HepG2 (cell line): Measurements from ENCODE around the gene AGAP1. TPM values are rescaled to one million over a fixed set of nuclear protein-coding genes. Genes with fewer than 3 reads are reported as not detected.

Experiments used
- ATAC-seq: fragments of 200-7000 bp; cut with Tn5 transposase; 3 replicates; pipeline ENCODE4 v1.9.1; 2020; ENCODE audit warnings: mild to moderate bottlenecking, moderate library complexity
- BruUV-seq: library from RNA; stranded (reverse); fragments of 400-500 nt; replicated peaks from 2 replicates; lab custom pipeline; 2021; lab: Mats Ljungman, UMichigan
- CTCF ChIA-PET: fragments of 300-600 bp; formaldehyde crosslinking; extraction: SDS; loops from one replicate; lab custom pipeline; 2021; ENCODE audit warnings: low total read pairs, inconsistent platforms, low intra/inter-chr PET ratio; lab: Yijun Ruan, JAX
- POLR2A ChIA-PET: fragments of 350-600 bp; sonication (Branson Sonifier 250); formaldehyde crosslinking; loops from one replicate; lab custom pipeline; 2020; ENCODE audit warnings: antibody characterized with exemption, inconsistent platforms; lab: Yijun Ruan, JAX
- DNase-seq: peaks from one replicate; pipeline ENCODE4 v3.0.0-alpha.2; 2015; ENCODE audit warnings: low spot score
- FAIRE-seq: peaks from 3 replicates; lab custom pipeline; 2011; peaks lifted over from hg19 to GRCh38; lab: Jason Lieb, UNC
- H2AFZ ChIP-seq: one replicate; pipeline ENCODE4 v1.6.1; 2011; ENCODE audit warnings: low read length, inconsistent platforms
- H3K27ac ChIP-seq: fragments of 300-600 bp; 3 replicates; pipeline ENCODE4 v1.8.0; 2011; ENCODE audit warnings: mixed run types, mild to moderate bottlenecking, mixed read lengths, low read length, inconsistent platforms; ENCODE audit not compliant: insufficient read depth; ENCODE audit errors: extremely low read length
- H3K27me3 ChIP-seq, 2 experiments: fragments of 200-600 bp in 1 of 2; 2 replicates in 1 of 2; 3 replicates in 1 of 2; pipeline versions ENCODE4 v1.6.0 to v1.8.0; 2011; ENCODE audit warnings: low read length in 2 of 2, mild to moderate bottlenecking in 2 of 2, moderate library complexity in 2 of 2, inconsistent platforms in 1 of 2; ENCODE audit not compliant: insufficient read depth in 2 of 2, control insufficient read depth in 1 of 2
- H3K36me3 ChIP-seq, 2 experiments: fragments of 200-600 bp in 1 of 2; replicated peaks in 1 of 2; 2 replicates in 1 of 2; 3 replicates in 1 of 2; pipeline versions ENCODE4 v1.5.1 to v1.8.0; 2011; ENCODE audit warnings: low read length in 2 of 2, inconsistent platforms in 1 of 2; ENCODE audit not compliant: insufficient read depth in 2 of 2, control insufficient read depth in 1 of 2
- H3K4me1 ChIP-seq: 2 replicates; pipeline ENCODE4 v1.5.1; 2012; ENCODE audit warnings: low read length, inconsistent platforms; ENCODE audit not compliant: insufficient read depth
- H3K4me2 ChIP-seq: 2 replicates; pipeline ENCODE4 v1.6.0; 2011; ENCODE audit warnings: low read depth, low read length, inconsistent platforms
- H3K4me3 ChIP-seq, 3 experiments: fragments of 200-600 bp in 1 of 3; sonication (generic), shearing (Covaris generic) in 1 of 3; replicated peaks in 1 of 3; 2 replicates each; pipeline ENCODE4 v1.5.1; 2011 to 2016; ENCODE audit warnings: low read length in 3 of 3, inconsistent platforms in 2 of 3, low read depth in 2 of 3, mild to moderate bottlenecking in 2 of 3, control low read depth in 1 of 3, mixed read lengths in 1 of 3; ENCODE audit not compliant: insufficient read depth in 1 of 3
- H3K79me2 ChIP-seq: one replicate; pipeline ENCODE4 v1.6.1; 2011; ENCODE audit warnings: low read length, inconsistent platforms; ENCODE audit not compliant: insufficient read depth
- H3K9ac ChIP-seq: 2 replicates; pipeline ENCODE4 v1.6.0; 2011; ENCODE audit warnings: mild to moderate bottlenecking, low read depth, low read length, inconsistent platforms; ENCODE audit not compliant: insufficient read depth
- H3K9me3 ChIP-seq: 2 replicates; pipeline ENCODE4 v1.5.1; 2012; ENCODE audit warnings: mild to moderate bottlenecking, low read length
- H4K20me1 ChIP-seq: 2 replicates; pipeline ENCODE4 v1.6.0; 2011; ENCODE audit warnings: inconsistent platforms, mild to moderate bottlenecking, low read length, moderate library complexity; ENCODE audit not compliant: insufficient read depth
- MAFK ChIP-seq, 2 experiments: IDR thresholded peaks in 1 of 2; conservative IDR thresholded peaks in 1 of 2; 2 replicates each; pipeline ENCODE4 v1.6.1; 2011; ENCODE audit warnings: improper control_type of control experiment in 2 of 2, low read length in 2 of 2
- SMAD9 ChIP-seq: sonication (generic); formaldehyde crosslinking; IDR thresholded peaks from 2 replicates; pipeline ENCODE4 v1.5.1; 2020; ENCODE audit warnings: mild to moderate bottlenecking, missing genetic modification reagents
- ZBTB7B ChIP-seq: sonication (generic); formaldehyde crosslinking; IDR thresholded peaks from 2 replicates; pipeline ENCODE4 v1.4.0; 2020; ENCODE audit warnings: missing genetic modification reagents
- ZNF253 ChIP-seq: sonication (generic); formaldehyde crosslinking; IDR thresholded peaks from 2 replicates; pipeline ENCODE4 v1.8.0; 2022; ENCODE audit warnings: mild to moderate bottlenecking, missing genetic modification reagents, borderline replicate concordance
- ZNF33B ChIP-seq: sonication (generic); formaldehyde crosslinking; IDR thresholded peaks from 2 replicates; pipeline ENCODE4 v1.5.1; 2020; ENCODE audit warnings: mild to moderate bottlenecking, missing genetic modification reagents
- ZNF550 ChIP-seq: sonication (generic); formaldehyde crosslinking; IDR thresholded peaks from 2 replicates; pipeline ENCODE4 v1.4.0; 2020; ENCODE audit warnings: mild to moderate bottlenecking, missing genetic modification reagents, borderline replicate concordance
- ZNF558 ChIP-seq: sonication (generic); formaldehyde crosslinking; IDR thresholded peaks from 2 replicates; pipeline ENCODE4 v1.9.0; 2022; ENCODE audit warnings: mild to moderate bottlenecking, missing genetic modification reagents, borderline replicate concordance
- ZNF713 ChIP-seq: sonication (generic); formaldehyde crosslinking; IDR thresholded peaks from 2 replicates; pipeline ENCODE4 v1.4.0; 2020; ENCODE audit warnings: mild to moderate bottlenecking, missing genetic modification reagents
- ZNF75D ChIP-seq: sonication (generic); formaldehyde crosslinking; IDR thresholded peaks from 2 replicates; pipeline ENCODE4 v1.8.1; 2023; ENCODE audit warnings: missing genetic modification reagents, mild to moderate bottlenecking, borderline replicate concordance
- ZNF761 ChIP-seq: sonication (generic); formaldehyde crosslinking; conservative IDR thresholded peaks from 2 replicates; pipeline ENCODE4 v1.4.0; 2020; ENCODE audit warnings: mild to moderate bottlenecking, missing genetic modification reagents
- ZSCAN29 ChIP-seq: sonication (generic); formaldehyde crosslinking; conservative IDR thresholded peaks from 2 replicates; pipeline ENCODE4 v1.4.0; 2020; ENCODE audit warnings: mild to moderate bottlenecking, missing genetic modification reagents
- WGBS: methylation state at CpG from one replicate; pipeline ENCODE4 v1.1.6; 2017; ENCODE audit warnings: low lambda C conversion rate; 5-methylcytosine and 5-hydroxymethylcytosine counted together
- in situ Hi-C: cut with HindIII; loops from 2 replicates; pipeline ENCODE4 v1.10.0; 2017; ENCODE audit warnings: low pct_unique_long_range_greater_than_20kb; ENCODE audit not compliant: extremely low pct_ligation_motif_present
- intact Hi-C: fragments of 100-400 bp; cut with micrococcal nuclease; formaldehyde crosslinking; loops from one replicate; pipeline ENCODE4 v1.10.0; 2022; ENCODE audit not compliant: unreplicated experiment
- polyA plus RNA-seq, 8 experiments: library from polyadenylated mRNA; depleted of rRNA in 3 of 8; stranded (reverse) in 7 of 8; unstranded in 1 of 8; fragments of >200 nt; fragmentation: Illumina TruSeq in 4 of 8; extraction: Trizol in 4 of 8; gene quantifications; 2 replicates each; pipeline versions ENCODE4 v1.2.1 to v1.2.3, GENCODE V29; 2011 to 2016; ENCODE audit warnings: low read depth in 4 of 8, missing spikeins in 1 of 8, mixed read lengths in 1 of 8; ENCODE audit not compliant: insufficient read depth in 1 of 8
- total RNA-seq, 5 experiments: library from RNA; depleted of rRNA; stranded (reverse); fragments of >200 nt; fragmentation: Illumina TruSeq; extraction: Trizol; gene quantifications; 2 replicates each; pipeline ENCODE4 v1.2.3, GENCODE V29; 2016; ENCODE audit warnings: low read depth in 1 of 5
- TF ChIP-seq, protein P1 (sequence below): sonication (generic); formaldehyde crosslinking; IDR thresholded peaks from 2 replicates; pipeline ENCODE4 v1.4.0; 2020; ENCODE audit warnings: missing genetic modification reagents, borderline replicate concordance
- TF ChIP-seq, protein P2 (sequence below): sonication (generic); formaldehyde crosslinking; IDR thresholded peaks from 2 replicates; pipeline ENCODE4 v1.4.0; 2020; ENCODE audit warnings: missing genetic modification reagents
- TF ChIP-seq, protein P3 (sequence below): sonication (generic); formaldehyde crosslinking; conservative IDR thresholded peaks from 2 replicates; pipeline ENCODE4 v1.8.0; 2022; ENCODE audit warnings: mild to moderate bottlenecking, moderate library complexity, missing genetic modification reagents

The AGAP1 gene
- total and polyA plus RNA-seq, 2 of the 13 experiments (the other 11 are each of a cell fraction or from before 2014, with no cell fraction given) = 21.2 to 32.7 TPM

DNA sequence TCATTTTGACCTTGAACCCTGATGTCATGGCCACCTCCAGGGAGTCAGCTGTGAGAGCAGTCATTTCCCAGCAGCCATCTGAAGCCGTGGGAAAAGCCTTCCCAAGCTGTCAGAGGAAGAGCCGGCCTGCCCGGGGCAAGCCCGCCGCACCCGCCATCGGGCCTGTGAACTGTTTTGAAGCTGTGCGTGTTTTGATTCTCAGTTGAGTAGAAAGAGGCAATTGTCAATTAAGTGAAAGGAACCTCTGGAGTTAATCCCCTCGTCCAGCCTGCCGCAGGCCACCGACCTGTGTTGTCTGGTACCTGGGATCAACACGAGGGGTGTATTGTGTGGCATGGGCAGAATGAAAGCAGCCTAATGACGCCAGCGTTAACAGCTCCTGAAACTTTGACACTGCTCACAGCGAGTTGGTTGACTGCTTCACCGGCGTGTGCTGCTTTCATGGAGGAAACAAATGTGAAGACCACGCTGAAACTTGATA lies 318.4 kb downstream of the AGAP1 start:
- in situ Hi-C loops = no loop called here
- no peak for ATAC-seq
- CTCF ChIA-PET = no interaction called here

More for the DNA sequence above, 318.4 kb downstream of the AGAP1 start:
- no peaks in the 10 kb centered on the region for H3K79me2 ChIP-seq
- H4K20me1 ChIP-seq = no peaks in the 10 kb centered on the region; the same call in 1 of the 2 replicates
- peaks cover 30 to 73% of the 10 kb centered on the region in 2 experiments for H3K36me3 ChIP-seq
- DNase-seq (no peak), FAIRE-seq (no peak)
- TF ChIP-seq MAFK (conservative IDR thresholded peaks at IDR 0.05 in 1 of 2, IDR thresholded peaks at IDR 0.05 in 1 of 2; ENCODE audit: low read length in 2 of 2) = no peak
- no peak for TF ChIP-seq ZNF558
- TF ChIP-seq, protein P1, sequence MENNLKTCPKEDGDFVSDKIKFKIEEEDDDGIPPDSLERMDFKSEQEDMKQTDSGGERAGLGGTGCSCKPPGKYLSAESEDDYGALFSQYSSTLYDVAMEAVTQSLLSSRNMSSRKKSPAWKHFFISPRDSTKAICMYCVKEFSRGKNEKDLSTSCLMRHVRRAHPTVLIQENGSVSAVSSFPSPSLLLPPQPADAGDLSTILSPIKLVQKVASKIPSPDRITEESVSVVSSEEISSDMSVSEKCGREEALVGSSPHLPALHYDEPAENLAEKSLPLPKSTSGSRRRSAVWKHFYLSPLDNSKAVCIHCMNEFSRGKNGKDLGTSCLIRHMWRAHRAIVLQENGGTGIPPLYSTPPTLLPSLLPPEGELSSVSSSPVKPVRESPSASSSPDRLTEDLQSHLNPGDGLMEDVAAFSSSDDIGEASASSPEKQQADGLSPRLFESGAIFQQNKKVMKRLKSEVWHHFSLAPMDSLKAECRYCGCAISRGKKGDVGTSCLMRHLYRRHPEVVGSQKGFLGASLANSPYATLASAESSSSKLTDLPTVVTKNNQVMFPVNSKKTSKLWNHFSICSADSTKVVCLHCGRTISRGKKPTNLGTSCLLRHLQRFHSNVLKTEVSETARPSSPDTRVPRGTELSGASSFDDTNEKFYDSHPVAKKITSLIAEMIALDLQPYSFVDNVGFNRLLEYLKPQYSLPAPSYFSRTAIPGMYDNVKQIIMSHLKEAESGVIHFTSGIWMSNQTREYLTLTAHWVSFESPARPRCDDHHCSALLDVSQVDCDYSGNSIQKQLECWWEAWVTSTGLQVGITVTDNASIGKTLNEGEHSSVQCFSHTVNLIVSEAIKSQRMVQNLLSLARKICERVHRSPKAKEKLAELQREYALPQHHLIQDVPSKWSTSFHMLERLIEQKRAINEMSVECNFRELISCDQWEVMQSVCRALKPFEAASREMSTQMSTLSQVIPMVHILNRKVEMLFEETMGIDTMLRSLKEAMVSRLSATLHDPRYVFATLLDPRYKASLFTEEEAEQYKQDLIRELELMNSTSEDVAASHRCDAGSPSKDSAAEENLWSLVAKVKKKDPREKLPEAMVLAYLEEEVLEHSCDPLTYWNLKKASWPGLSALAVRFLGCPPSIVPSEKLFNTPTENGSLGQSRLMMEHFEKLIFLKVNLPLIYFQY = no peak
- TF ChIP-seq, protein P2, sequence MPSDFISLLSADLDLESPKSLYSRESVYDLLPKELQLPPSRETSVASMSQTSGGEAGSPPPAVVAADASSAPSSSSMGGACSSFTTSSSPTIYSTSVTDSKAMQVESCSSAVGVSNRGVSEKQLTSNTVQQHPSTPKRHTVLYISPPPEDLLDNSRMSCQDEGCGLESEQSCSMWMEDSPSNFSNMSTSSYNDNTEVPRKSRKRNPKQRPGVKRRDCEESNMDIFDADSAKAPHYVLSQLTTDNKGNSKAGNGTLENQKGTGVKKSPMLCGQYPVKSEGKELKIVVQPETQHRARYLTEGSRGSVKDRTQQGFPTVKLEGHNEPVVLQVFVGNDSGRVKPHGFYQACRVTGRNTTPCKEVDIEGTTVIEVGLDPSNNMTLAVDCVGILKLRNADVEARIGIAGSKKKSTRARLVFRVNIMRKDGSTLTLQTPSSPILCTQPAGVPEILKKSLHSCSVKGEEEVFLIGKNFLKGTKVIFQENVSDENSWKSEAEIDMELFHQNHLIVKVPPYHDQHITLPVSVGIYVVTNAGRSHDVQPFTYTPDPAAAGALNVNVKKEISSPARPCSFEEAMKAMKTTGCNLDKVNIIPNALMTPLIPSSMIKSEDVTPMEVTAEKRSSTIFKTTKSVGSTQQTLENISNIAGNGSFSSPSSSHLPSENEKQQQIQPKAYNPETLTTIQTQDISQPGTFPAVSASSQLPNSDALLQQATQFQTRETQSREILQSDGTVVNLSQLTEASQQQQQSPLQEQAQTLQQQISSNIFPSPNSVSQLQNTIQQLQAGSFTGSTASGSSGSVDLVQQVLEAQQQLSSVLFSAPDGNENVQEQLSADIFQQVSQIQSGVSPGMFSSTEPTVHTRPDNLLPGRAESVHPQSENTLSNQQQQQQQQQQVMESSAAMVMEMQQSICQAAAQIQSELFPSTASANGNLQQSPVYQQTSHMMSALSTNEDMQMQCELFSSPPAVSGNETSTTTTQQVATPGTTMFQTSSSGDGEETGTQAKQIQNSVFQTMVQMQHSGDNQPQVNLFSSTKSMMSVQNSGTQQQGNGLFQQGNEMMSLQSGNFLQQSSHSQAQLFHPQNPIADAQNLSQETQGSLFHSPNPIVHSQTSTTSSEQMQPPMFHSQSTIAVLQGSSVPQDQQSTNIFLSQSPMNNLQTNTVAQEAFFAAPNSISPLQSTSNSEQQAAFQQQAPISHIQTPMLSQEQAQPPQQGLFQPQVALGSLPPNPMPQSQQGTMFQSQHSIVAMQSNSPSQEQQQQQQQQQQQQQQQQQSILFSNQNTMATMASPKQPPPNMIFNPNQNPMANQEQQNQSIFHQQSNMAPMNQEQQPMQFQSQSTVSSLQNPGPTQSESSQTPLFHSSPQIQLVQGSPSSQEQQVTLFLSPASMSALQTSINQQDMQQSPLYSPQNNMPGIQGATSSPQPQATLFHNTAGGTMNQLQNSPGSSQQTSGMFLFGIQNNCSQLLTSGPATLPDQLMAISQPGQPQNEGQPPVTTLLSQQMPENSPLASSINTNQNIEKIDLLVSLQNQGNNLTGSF = no peak
- no peak for TF ChIP-seq ZNF75D (CRISPR knock-in tag)
- no peak for TF ChIP-seq ZBTB7B (CRISPR knock-in tag)
- no peak for TF ChIP-seq ZNF33B (CRISPR knock-in tag)
- TF ChIP-seq, protein P3, sequence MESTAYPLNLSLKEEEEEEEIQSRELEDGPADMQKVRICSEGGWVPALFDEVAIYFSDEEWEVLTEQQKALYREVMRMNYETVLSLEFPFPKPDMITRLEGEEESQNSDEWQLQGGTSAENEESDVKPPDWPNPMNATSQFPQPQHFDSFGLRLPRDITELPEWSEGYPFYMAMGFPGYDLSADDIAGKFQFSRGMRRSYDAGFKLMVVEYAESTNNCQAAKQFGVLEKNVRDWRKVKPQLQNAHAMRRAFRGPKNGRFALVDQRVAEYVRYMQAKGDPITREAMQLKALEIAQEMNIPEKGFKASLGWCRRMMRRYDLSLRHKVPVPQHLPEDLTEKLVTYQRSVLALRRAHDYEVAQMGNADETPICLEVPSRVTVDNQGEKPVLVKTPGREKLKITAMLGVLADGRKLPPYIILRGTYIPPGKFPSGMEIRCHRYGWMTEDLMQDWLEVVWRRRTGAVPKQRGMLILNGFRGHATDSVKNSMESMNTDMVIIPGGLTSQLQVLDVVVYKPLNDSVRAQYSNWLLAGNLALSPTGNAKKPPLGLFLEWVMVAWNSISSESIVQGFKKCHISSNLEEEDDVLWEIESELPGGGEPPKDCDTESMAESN (CRISPR knock-in tag) = no peak
- TF ChIP-seq ZNF761 (CRISPR knock-in tag) = no peak
- no peak for TF ChIP-seq SMAD9
- TF ChIP-seq ZSCAN29 (CRISPR knock-in tag) = no peak
- no peak for TF ChIP-seq ZNF713 (CRISPR knock-in tag)
- no peak for TF ChIP-seq ZNF550
- no peak for TF ChIP-seq ZNF253 (CRISPR knock-in tag)
- no peaks in the 10 kb centered on the region for H3K4me1 ChIP-seq
- POLR2A ChIA-PET = no interaction called here
- no peak overlapping the region for H3K27ac ChIP-seq
- H3K9me3 ChIP-seq = no peaks in the 10 kb centered on the region
- H3K4me3 ChIP-seq = no peak overlapping the region
- WGBS = 94% methylated on average over 18 of the region's 18 CpGs
- no peak overlapping the region for H3K9ac ChIP-seq
- no TSS peak for BruUV-seq
- H2AFZ ChIP-seq = no peak overlapping the region
- intact Hi-C loops = no loop called here
- H3K27me3 ChIP-seq = no peaks in the 10 kb centered on the region
- no peak overlapping the region for H3K4me2 ChIP-seq
